CD4-positive, alpha-beta T cell treated with Interferon gamma for 1 hour (primary cell): ENCODE results near the gene SKIC8.

Experiments used
- DNase-seq: peaks from one replicate; pipeline ENCODE4 v3.0.0-alpha.2; 2020

The SKIC8 gene

DNA sequence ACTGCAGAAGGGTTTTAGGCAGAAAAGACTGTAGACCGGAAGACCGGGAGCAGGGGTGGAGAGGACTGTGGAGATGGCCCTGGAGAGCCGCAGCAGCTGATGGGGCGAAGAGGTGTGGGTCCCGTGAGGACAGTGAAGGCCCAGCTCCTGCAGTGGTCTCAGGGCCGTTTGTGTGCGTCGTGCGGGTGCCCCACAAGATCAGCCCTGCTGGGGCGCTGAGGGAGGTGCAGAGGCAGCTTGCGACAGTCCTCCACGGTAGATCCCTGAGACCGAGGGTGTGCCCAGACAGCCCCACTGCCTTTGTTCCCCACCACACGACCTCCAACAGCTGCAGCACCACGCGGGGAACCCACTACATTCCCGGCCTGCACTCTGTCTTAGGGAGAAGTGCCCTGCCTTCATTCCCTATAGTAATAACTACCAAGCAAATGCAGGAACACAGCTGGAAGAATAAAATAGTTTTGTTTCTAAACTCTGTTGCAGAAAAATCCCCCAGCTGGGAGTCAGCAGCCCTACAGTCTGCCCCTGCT lies 21.7 kb upstream of the SKIC8 start:
- DNase-seq = no peak

DNA sequence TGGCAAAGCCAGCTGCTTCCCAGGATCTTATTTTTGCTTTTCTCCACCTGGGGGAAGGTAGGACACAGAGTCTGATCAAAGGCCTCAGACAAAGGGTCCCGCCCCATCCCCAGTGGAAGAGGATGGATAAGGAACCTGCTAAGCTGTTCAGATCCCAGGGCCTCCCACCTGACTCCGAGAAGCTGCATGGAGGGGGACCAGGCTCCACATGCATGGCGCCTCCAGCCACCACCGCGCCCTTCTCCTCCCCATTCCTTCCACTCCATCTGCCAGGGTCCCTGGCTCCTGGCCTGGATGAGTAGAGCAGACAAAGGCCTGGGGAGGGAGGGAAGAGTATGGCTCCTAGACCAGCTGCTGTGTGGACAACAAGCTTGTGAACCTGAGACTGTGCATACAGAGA lies 20.8 kb upstream of the SKIC8 start:
- DNase-seq = no peak

DNA sequence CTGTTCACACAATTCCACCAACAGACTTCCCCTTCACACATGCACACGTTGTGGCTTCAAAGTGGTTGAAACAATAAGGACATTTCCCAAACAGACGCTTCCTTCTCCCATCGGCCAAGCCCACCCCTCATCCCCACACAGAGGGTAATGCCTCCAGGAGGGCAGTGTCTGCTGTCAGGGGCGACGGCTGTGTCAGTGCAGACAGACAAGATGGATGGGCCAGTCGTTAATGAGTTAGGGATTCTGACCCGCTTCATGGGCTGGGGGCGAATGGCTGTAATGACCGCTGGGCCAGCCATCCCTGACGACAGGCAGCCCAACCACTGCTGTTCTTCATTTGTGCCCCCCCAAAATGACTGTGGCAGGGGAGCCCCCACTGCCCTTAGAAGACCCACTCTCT lies 20.2 kb upstream of the SKIC8 start:
- no peak for DNase-seq

DNA sequence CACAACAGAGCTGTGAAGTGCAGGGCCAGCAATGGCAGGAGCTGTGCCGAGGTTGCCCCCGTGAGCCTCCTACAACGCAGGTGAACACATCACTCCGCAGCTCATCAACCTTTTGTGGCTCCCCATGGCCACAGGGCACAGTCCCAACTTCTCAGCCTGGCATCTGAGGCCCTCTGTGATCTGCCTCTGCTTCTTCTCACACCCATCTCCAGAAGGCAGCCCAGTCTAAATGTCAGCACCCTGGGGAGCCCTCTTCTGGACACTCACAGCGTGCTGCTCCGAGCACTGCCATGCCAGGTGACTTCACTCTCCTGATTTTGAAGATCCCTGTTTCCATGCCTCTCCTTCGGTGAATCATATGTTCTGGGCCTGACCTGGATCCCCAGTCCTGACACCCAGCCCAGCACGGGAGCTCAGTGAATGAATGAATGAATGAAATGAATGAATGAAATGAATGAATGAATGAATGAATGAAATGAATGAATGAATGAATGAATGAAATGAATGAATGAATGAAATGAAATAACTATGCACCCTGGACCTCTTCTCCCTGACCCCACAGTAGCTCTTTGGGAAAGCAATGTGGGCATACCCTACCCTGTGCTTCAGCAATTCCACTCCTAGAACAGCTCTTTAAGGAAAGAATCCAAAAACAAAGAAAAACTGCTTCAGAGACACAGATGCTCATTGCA lies 17.9 kb upstream of the SKIC8 start:
- no peak for DNase-seq

DNA sequence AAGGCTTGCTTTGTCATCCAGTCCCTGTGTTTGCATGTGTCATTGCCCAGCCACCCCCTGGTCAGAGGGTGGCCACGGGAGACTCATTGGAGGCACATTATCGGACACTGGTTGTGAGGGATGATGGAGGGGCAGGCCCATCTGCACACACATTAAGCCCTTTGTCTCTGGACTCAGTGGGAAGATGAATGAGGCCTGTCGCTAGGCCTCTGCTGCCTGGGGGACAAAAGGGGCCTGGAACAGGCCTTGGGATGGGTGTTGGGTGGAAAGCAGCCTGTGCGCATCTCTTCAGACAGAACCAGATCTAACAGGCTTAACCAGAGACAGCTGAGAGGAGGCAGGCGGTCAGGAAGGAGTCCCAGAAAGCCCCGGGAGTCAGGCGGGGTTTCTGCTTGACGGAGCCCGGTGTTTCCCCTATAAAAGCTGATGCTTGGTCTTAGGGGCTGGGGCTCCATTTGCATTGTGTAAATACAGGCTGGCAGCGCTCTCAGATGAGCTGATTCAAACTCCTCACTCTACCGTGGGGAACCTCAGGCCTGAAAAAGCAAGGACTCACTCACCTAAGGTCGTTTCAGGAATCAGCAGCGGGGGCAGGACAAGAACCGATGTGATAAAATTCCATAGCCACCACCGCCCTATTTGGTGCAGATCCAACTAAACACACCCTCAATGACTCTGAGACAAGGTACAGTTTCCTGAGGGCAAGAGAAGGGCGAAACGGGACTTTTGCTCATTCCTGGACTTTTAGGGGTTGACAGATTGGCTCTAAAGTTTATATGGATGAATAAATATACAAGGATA lies 17.1 kb upstream of the SKIC8 start:
- no peak for DNase-seq

DNA sequence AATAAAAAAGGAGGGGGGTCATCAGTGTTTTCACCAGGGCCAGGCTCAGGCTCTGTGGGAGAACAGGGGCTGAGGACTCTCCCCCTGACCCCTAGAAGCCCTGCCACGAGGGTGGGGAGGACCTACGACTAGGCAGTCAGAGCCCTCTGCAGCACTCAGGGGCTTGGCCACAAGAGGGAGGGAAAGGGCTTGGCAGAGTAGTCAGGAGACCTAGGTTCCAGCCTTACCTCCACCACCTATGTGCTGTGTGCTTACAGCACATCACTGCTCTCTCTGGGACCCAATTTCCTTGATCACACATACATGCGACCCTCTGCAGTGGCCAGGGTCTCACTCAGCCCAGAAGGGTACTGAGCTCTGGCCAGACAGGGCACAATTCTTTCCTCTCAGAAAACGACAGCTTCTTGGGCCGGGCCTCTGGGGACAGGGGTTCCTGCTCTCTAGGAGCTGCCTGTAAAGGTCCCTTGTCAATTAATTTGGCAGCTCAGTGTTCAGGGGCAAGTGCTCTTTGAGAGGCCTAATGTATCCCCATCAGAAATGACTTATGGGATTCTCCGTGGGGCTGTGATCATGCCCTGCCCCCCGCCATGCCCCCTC lies 16.4 kb upstream of the SKIC8 start:
- no peak for DNase-seq

DNA sequence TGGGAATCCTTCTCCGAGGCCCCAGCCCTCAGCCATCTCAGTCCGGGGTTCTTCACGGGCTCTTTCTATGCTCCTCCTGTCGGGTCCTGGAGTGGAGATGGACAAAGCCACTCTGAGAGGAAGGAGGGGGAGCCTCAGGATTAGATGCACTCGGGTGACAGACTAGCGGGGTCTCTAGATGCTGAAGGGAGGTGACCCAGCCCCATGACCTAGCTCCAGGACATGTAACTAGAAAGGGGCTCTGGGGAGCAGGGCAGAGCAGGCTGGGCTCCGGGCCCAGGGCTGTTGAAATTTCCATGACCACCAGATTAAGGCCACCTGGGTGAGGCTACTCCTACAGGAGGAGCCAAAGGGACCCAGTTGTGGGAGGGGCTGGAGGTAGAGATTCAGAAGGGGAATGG lies 14.8 kb upstream of the SKIC8 start:
- DNase-seq = no peak

DNA sequence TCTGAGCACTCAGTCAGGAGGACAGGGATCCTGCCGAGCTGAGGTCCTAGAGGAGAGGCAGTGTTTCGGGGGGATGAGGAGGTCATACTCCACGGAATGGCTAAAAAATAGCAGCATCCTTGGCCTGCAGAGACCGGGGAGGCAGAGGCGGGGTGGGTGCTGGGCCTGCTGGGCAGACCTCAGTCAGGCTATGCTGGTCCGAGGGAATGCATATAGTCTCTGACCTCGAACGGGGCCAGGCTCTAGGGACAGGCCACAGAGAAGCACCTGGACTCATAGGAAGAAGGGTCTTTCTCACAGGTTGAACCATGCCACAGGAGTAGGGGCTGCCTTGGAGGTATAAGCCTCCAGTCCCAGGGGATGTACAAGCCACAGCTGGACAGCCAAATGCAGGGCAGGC lies 14.0 kb upstream of the SKIC8 start:
- no peak for DNase-seq

DNA sequence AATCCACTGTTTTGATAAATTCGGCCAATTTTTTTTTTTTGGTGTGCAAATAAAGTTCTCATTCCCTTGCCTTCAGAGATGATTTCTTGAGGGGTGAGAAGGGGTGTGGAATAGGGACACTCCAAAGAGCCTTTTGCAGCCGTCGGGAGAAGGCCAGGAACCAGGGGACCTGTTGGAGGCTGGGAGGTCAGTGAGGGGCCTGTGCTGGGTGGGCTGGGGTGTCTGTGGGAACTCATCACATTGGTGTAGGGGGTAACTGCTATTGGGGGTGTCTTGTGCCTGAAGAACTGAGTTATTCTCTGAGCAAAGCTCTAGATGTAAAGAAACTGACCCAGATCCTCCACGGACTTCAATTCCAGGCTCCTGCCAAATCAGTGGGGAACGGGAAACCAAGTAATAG lies 13.5 kb upstream of the SKIC8 start:
- DNase-seq = no peak

DNA sequence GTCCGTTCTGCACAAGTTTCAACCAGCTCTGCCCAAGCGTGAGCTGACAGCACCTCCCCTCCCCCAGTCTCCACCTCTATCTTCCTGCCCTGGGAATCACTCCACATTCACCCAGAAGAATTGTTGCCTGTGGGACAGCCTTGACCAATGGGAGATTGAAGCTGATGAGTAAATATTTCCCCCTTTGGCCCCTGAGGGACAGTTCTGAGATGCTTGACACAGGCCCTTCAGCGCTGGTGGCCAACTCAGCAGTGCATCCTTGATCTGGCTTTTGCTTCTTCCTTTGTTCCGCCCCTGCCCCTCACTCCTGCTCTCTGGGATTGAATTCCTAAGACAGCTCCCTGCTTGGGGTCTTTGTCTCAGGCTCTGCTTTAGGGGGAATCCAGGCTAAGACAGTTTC lies 13.1 kb upstream of the SKIC8 start:
- no peak for DNase-seq

DNA sequence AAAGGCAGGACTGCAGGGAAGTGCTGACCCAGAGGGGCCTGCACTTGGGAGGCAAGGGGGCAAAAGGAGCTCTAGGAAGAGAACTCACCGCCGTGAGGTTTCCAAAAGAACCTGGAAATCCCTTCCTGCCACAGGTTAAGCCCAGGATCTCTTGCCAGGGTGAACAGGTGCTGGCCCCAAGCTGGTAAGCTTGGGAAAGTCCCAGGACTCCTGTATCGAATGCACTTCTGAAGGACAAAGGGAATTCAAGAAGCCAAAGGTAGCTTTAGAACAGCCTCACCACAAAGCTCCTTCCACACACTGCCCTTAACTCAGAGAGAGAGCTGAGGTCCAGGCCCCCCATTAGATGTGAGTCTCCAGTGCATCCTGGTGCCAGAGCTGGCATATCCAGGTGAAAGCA lies 11.9 kb upstream of the SKIC8 start:
- no peak for DNase-seq

DNA sequence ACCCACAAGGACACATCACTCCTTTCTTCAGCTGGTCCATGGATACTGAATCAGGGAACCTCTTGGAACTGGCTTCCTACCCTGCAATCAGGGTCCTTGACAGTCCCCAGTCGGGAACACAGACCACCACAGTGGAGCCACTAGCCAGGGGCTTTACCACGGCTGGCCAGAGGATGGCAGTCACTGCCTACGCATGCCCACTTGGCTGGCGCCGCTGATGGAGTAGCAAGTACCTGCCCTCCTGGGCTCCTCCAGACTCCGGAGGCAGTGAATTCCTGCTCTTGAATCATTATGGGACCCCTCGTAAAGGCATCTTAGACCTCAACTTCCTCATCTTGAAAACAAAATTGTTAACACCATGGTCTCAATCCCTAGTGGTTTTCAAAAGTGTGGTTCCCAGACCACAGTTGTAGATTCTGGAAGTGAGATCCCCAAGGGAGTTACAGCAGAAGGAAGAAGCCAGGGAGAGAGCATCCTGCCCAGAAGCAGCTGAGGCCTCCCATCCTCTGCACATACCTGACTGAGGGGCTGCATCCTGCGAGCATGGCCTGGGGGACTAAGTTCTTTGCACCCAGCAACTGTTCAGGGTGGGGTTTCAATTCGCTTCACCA lies 9.1 kb upstream of the SKIC8 start:
- peak; percentile 40 for DNase-seq

DNA sequence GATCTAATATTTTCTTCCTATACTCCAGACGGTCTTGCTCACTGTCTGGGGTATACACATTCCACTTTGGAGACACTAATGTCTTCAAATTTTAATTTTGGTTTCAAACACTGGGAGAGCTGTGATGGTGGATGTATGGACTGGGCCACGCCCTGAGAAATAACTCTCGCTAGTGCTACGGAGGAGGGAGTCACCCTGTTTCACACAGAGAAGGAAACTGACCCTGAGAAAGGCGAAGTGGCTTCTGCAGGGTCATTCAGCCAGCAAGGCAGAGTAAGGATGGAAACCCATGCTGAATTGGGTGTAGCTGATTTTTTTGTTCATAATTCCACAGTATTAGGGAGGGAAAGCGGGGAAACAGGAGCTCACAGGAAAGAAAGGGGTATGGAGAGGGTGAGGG lies 8.6 kb upstream of the SKIC8 start:
- DNase-seq = peak; percentile 6

DNA sequence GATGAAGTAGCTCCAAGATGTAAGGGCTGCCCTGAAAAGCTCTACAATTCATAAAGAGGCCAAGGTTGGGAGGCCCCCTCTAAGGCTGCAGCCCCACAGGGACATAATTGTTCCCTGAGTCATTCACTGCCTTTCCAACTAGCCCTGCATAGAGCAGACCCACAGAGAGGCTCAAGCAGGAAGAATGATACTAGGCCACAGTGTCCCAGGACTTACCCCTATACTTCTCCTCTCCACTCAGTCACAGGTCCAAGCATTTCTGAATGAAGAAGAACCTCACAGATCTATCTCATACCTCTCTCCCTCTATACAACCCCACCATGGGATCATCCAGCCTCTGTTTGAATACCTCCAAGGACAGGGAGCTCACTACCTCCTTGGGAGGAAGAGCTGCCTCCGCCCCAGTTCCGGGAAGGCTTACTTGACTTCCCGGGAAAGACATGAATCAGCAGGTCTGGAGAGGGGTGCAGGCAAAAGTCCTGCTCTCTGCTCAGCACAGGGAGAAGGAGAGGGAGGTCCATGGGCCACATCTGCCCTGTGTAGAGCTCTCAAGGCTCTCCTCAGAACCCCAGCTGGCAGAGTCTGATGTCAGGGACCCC lies 6.9 kb upstream of the SKIC8 start:
- no peak for DNase-seq

DNA sequence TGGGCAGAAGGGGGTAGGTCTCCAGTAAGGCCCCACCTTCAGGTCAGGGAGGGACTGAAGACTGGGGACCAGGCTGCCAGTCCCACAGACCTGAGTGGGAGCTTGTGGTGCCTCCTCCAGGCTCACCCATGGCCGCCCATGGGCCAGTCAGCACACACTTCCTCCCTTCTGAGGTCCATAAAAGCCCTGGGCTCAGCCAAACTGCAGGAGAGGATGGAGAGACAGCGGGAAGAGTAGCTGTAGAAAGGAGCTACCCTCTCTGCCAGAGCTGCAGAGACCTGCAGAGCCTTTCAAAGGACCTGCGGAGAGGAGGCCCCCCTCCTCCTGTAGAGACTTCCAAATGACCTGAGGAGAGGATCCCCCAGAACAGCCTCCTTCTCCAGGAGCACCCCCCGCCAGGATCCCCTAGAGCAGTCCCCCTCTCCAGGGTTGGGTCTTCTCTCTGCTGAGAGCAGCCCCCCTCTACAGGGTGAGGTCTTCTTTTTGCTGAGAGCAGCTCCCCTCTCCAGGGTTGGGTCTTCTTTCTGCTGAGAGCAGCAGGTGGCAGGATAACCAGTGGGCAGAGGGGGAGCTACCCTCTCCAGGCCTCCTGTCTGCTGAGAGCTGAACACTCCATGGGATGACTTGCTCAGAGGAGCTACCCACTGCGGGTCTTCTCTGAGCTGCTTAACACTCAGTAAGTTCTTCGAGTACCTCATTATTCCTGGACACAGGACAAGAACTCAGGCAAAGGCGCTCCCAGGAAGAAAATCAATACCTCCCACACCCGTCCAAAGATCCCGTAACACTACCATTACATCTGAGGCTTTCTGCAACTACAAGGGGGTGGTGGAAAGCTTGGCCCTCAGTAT lies 5.0 kb upstream of the SKIC8 start:
- DNase-seq = no peak

DNA sequence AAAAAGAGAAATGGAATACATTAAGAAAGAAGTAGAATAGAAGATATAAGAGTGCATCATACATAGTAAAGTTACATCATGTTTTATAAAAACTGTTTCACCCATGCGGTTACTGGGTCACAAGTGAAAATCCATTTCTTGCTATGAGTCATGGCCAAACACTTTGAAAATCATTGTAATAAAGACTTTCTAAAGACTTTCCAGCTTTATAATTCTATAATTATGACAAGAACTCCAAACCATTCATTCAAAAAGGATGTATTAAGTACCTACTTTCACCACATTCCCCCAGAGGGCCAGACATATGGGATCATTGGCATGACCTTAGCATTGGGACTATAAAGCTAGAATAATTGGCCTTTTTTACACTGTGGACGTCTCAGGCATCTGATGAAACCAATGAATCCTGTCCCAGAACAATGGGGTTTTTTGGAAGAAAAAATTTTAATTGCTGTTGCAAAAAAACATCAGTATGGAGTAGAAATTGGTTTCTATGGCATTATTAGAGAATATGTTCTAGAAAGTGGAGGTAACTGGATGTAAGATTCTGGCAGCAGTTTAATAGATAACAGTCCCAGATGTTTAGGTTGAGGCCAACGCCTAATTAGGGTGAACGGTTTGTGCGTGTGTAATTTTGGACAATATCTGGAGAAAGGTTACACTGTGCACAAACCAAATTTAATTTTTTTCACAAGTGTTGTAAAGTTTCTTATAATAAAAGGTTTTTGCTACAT lies 3.3 kb upstream of the SKIC8 start:
- no peak for DNase-seq

DNA sequence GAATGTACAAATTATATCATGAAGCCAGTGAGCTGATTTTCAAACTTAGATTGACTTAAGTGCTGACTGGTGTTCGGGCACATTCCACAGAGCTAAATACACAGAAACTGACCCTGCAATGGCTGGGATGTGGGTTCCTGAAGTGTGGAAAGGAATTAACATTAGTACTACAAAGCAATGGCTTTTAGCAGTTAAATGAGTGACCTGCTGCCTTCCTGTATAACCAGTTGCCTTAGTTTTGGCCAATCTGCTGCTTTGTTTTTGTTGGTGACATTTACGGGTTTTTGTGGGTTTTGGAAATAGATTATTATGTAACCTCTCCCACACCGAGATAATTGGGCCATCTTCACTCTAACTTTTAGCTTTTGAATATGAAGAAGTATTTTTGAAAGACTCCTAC lies 2.4 kb upstream of the SKIC8 start:
- no peak for DNase-seq

DNA sequence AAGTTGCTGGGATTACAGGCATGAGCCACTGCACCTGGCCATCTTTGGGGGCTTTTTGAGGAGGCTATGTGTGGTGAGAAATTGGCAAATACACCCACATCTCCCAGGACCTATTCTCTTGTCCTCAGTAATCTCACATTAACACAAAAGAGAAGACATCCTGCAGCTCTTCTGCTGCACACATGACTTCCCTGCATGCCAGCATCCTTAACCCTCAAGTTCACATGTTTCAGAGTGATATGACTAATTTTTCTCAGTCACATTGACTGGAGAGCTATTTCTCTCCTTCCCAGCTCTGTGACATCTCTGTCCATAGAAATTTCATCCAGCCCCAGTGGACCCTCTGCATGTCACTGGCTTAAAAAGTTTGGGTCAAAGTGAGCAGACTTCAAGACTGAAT lies 1.9 kb upstream of the SKIC8 start:
- DNase-seq = no peak

DNA sequence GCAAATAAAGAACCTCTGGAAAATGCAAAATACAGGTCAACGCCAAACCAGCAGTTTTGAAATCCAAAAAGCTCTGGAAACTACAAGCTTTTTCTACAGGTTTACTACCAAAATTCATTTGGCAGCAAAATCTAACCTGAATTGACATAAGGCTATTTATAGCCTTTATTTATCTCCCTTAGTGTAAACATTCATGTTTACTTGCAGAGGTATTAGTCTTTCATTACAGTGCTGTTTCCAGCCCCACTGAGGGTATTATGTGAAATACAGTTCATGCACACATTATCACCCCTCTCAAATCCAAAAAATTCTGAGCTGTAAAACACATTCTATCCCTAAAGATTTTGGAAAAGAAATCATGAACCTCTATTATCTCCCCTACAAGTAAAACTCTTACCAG lies 7.2 kb downstream of the SKIC8 start:
- no peak for DNase-seq

DNA sequence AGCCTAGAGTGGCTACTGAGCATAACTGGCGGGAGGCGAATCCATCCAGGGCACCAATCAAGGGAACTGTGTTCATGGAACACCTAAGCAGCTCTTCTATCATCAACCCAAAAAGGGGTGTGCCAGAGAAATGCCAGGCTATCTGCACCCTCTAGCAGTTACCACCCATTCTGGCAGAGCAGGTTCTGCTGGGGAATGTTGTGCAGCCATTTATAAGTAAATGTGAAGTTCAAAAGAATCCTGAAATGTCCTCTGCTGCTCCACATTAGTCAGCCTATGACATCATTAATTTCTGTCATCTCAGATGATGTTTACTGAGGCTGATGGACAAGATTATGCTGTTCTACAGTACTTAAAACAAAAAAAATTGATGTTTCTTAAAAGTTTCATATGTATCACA lies 7.7 kb downstream of the SKIC8 start:
- no peak for DNase-seq

DNA sequence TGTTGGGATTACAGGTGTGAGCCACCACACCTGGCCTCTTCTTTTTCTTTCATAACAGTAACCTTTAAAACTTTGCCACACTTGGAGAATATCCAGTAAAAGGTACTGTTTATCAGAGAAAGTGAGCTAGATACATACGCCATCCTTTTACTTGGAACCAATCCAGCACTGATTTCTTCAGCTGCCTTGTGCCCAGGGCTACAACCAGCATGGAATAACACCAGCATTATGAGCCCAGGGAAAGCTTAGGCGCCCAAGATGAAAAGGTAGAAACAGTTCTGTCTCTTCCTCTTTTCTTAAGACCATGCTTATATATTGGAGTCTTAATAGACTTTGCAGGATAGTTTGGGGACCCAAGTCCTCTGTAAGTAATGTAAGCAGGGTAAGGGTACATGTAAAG lies 8.4 kb downstream of the SKIC8 start:
- DNase-seq = no peak

DNA sequence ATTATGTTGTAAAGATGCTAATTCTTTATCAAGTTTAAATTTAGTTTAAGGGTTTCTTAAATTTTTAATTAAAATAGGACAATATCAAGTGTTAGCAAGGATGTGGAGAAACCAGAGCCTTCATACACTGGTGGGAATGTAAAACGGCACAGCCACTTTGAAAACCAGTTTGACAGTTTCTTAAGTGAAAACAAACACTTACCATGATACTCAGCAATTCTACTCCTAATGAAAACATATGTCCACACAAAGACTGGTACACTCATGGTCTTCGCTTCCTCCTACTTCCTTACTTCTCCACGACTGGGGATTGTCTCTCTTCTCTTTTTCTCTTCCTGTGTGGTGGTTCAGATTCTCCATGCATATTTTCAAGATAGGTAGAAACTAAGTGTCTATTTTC lies 9.2 kb downstream of the SKIC8 start:
- DNase-seq = no peak
